HG03175 (cell line): ENCODE data around the gene NME3.
"Not testable (repeated sequence)": the region's sequence is repeated elsewhere in the genome, so short reads cannot be mapped to it uniquely, and the experiment has no call there.

Experiments used
- ATAC-seq: cut with Tn5 transposase; IDR thresholded peaks from one replicate; pipeline ENCODE4 v1.9.1; 2021; ENCODE audit warnings: mild to moderate bottlenecking, moderate library complexity; ENCODE audit not compliant: unreplicated experiment

Gene NME3

DNA sequence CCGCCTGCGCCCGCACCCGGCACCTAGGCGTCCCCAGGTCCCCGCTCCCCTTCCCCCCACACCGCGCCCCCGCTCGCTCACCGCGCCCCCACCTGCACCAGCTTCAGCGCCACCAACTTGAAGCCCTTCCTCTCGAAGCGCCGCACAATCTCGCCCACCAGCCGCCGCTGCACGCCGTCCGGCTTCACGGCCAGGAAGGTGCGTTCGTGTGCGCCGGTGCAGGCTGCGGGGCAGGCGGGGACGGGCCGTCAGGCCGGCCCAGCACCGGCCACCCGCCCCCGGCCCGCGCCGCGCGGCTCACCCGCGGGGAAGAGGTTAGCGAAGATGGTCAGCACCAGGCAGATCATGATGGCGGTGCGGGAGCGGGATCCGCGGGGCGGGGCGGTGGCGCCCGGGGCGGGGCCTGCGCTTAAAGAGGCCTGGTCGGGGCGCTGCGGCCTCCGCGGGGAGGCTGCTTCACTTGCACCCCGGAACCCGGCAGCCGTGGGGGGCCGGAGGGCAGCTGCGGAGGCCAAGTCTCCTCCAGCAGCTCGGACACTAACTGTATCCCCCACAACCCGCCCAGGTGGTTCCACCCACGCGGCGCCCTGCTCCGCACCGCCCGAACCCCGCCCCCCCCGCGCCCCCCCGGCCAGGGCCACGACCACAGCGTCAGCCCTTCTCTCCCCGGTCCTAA is at the start of gene NME3:
Gene NME3, minus strand, starts transcription at position 356 of the 676 bp plus-strand sequence. Its CDS starts 9 bp downstream, at position 347.
- no peak for ATAC-seq

DNA sequence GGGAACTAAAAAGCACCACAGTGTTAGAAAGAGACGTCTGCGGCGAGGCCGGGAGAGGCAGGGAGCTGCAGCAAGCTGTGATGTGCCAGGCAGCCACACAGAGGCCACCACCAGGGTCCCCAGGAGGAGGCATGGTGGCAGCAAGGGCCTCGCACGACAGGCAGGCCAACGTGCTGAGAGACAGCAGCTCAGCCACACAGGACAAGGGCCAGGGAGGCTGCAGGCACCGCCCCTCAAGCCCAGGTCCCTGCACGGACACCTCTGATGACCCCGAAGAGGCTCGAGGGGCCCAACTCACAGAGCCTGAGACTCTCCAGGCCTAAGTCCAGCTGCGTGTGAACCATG is 49.6 kb upstream of the NME3 start:
- no peak for ATAC-seq

DNA sequence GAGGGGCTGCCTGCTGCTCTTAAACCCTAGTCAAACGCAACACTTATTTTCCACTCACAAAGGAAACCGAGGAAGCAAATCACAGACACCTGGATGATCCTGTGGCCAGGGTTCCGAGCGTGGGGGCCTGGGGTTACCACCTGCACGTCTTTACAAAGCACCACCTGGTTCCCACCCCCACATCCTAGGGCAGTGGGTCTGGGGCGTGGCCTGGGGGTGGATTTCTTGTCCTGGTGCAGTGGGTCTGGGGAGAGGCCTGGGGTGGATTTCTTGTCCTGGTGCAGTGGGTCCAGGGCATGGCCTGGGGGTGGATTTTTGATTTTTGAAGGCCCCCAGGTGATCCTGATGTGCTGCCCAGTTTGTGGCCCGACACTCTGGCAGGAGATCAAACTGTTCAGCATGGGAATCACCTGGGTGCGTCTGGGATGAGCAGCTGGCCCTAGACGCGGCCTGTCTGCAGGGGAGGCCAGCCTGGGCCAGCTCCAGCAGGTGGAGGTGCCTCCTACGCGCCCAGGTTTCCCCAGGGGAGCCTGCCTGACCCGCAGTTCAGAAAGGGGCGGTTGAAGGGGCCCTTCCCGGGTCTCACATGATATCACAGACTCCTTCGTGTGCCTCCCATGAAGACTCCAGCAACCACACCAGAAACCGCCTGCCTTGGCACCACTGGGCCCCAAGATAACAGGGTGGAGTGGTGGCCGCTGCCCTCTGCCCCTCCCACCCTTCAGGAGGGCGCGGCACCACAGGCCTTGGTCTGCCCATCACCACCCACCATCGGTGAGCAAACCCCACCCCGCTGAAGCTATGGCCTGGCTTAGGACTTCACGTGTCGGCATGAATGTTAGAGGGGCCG is 49.0 kb upstream of the NME3 start:
- no peak for ATAC-seq

DNA sequence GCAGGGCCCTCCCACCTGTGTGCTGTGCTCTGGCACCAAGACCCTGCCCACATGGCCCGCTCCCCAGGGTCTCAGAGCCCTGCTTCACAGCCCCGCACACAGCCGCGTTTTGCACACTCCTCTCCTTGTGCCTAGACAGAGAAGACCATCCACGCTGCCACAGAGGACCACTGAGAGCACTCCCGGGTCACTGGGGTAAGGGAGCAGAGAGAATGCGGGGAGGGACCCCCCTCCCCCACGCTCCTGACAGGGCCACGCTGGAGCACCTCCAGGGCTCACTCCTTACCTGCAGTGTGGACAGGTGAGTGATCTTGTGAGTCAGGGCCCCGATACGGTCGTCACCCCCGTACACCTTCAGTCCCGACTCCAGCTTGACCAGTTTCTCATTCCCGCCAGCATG is 48.3 kb upstream of the NME3 start:
- no peak for ATAC-seq

DNA sequence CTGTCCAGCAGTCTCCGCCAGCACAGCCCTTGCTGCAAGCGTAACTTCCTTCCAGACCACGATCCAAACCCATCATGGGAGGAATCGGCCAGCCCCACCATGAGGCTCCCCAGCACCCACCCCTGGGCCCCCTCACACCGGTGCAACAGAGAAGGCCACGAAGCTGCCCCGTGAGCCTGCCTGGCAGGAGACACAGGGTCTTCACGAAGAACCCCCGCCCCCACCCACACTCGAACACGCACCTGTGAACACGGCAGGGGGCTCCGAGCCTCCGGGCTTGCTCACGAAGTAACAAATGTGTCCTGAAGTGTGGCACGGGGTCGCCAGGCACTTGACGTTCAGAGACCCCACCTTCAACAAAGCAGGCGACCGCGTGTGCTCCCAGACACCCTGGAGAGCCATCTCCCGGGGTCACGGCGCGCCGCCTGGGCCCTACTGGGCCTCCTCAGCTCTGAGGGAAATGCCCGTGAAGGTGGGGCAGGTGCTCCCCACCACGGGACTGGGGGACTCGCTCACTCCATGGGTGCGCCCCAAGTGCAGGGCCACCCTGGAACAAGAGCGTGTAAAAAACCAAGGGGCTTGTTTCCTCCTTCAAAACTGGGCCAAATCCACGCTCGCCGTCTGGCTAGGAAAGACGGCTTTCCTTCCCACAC is 47.7 kb upstream of the NME3 start:
- ATAC-seq = no peak

DNA sequence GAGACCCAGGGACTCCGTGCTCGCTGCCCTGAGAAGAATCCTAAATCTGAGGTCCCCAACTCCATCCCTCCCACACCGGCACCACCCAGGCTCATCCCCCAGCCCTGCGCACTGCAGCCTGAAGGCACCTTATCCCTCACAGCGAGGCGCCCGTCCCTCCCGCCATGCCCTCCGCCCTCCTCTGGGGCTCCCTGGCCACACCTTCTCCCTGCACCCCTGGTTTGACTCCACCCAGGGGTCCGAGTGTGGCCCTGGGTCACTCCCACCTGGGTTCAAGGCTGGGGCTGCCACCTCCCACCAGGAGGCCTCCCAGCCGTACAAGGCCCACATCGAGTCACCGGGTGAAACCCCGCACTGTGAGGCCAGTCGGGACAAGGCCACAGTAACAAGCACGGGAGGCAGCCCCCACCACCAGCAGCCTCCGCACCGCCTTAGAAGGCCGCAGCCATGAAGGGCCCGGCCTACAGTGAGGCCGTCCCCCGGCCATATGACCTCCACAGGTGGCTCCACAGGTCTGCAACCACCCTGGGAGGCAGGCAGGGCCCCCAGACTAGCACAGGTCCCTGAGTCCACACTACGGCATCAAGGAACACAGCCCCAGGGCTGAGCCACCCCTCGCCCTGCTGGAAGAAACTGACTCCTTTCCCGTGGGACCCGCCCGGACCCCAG is 47.0 kb upstream of the NME3 start:
- ATAC-seq = no peak

DNA sequence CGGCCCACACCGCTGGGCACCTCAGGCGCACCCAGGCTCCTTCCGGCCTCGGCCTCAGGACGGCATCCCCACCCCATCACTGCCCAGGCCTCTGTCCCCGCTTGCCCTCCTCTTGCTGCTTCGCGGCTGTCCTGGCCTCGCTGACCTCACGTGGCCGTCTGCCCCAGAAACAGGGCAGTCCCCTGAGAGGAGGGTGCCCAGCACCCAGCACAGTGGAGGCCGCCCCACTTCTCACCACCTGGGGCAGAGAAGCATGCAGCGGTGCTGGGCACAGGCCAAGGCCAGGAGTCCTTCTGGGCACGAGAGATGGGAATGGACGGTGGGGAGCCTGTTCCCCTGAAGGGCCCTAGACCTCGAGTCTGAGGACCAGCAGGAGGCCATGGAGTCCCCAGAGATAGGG is 46.4 kb upstream of the NME3 start:
- ATAC-seq = no peak

DNA sequence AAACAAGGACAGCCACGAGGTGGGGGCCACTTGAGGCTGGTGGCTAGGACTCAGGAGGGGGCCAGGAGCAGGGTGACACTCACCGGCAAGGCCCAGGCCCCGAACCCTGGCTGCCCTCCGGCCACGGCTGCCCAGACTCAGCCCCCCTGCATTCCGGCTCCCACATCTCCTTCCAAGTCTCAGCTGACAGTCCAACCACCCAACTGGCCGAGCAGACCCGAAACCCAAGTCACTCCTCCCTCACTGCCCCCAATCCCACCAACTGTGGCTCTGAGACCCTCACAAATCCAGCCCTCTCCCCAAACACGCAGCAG is 45.9 kb upstream of the NME3 start:
- ATAC-seq = no peak

DNA sequence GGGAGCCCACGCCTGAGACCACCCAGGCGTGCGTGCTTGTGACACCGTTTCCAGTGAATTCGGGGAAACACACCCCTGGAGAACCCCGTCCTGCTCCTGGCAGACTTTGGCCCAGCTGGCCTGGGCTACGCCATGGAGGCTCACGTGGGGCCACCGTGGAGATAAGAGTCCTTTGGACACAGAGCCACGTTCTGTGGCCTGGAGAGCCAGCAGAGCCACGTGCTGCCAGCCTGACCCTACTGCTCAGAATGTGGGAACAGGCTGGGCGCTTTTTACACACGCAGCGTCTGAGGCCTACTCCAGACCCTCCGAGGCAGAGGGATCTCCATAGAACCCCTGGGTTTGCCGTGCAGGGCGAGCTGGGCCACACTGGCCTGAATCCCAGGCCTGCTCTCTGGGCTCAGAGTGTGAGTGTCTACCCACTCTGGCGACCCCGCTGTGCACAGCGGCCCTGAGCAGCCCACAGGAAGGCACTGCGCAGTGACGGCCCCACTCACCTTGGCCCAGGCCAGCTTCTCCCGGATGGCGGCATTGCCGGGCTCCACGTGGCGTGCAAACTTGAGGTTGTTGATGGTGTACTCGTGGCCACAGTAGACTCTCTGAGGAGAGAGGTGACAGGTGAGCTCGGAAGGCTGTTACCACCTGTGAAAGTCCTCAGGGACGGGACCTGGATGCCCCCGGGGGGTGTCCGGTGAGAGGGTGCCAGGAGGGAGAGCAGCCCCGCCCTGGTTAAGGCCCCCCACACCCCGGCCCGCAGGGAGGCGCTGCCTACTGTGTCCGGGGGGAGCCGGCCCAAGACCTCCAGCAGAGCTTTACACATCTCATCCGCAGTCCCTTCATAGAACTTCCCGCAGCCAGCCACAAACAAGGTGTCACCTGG is 45.3 kb upstream of the NME3 start:
- no peak for ATAC-seq

DNA sequence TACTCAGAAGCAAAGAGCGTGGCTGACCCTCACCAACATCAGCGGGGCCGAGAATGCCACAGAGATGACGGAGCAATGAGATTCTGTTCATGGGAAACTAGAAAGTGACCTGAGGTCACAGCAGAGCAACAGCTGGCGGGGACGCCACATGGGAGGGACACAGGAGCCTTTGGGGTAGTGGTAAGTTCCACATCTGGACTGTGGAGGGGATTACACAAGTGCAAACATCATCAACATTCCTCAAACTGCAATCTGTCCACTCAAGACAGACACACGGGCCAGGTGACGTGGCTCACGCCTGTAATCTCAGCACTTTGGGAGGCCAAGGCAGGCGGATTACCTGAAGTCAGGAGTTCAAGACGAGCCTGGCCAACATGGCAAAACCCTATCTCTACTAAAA is 44.1 kb upstream of the NME3 start:
- no peak for ATAC-seq

DNA sequence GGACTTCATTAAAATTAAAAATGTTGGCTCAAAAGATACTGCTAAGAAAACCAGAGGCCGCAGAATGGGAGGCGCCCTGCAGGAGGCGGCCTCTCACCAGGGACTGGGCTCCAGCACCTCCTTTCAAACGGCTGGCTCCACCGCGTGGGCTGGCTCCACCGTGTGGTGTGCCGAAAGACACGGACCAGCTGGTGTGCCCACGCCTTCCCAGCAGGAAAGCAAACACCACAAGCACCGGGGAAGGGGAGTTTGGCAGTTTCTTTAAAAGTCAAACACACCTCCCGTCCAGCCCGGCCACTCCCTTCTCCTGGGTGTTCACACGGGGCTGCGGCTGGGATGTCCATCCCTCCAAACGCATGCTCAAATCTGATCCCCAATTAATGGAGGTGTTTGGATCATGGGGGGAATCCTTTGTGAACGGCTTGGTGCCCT is 41.4 kb upstream of the NME3 start:
- no peak for ATAC-seq

DNA sequence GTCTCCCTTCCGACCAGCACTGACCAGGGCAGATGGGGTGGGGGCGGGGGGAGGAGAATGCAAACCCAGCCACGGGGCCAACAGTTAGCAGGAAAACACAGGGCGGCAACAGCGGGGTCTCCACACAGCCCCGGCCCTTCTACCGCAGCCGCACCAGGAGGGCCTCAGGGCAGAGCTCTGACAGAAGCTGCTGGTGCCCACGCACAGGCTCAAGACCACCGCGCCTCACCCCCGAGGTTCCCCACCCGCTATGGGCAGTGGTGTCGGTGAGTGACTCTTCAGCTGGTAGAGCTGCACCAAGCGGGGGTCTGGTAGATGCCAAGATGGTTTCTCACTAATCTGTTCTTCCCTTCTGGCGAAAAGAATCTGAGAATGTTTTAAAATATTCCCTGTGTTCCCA is 39.2 kb upstream of the NME3 start:
- no peak for ATAC-seq

DNA sequence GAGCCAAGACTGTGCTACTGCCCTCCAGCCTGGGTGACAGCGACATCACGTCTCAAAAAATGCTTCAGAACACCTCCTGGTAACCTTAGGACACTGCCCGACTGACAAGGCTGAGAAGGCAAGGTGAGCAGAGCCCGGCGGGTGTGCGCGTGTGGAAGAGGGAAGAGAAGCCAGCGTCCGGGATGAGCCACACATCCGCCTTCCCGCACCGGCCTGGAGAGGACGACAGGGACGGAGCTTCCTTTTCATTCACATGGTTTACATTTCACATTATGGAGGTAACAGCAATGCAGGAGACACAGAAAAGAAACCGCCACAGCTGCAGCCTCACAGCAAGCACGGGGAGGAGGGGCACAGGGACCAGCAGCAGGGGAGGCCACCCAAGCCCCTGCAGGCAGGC is 38.8 kb upstream of the NME3 start:
- ATAC-seq = no peak

DNA sequence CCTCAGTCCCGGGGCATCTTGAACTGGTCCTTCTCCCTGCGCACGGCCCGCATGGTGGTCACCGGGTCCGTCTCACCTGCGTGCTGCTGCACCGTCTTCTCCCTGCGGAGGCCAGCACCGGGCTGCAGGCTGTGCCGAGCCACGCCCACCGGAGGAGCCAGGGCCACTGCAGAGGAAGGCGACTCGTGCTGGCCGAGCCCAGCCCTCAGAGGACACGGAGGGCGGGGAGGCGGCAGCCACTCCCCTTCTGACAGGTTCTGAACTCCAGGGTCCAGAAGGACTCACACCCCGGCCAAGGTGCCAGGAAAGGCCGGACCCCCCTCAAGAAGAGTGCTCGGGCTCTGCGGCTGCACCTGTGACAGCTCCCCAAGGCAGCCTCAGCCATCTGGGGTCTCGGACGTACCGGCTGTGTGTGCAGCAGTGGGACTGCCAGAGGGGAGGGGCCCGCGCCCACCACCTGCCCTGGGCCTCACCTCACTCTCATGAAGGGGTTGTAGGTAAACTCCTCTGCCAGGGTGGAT is 38.0 kb upstream of the NME3 start:
- no peak for ATAC-seq

DNA sequence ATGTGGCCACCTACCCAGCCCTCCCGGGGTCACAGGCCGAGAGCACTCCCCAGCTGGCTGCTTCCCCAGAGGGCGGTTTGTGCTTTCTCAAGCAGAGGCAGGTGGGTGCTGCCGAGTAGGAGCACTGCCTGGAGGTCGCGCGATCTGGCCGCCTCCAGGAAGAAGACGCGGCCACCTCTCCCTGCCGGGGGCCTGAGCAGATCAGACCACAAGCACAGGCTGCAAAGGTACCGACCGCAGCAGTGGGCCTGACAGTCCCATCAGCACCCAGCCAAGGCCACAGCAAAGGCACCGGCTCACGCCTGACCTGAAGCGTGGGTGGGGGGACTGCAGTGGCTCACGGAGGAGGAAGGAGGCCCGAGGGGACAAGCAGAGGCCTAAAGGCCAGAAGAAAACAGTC is 37.3 kb upstream of the NME3 start:
- no peak for ATAC-seq

DNA sequence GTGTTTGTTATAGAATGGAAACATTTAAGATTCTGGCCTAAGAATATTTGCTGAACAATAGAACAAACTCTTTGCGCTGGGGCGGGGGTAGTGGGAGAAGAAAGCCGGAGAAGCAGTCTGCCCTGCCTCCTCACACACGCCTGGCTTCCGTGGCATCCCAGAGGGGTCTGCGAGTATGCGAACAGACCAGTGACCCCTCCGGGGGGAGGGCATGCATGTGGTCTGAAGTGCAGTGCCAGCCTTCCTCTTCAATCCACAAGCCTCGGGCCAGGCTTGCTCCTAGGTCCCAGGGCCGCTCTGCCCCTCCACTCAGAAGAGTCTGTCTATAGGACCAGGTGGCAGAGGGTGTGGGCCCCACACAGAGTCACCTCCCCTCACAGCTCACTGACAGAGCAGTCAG is 36.3 kb upstream of the NME3 start:
- ATAC-seq = no peak

DNA sequence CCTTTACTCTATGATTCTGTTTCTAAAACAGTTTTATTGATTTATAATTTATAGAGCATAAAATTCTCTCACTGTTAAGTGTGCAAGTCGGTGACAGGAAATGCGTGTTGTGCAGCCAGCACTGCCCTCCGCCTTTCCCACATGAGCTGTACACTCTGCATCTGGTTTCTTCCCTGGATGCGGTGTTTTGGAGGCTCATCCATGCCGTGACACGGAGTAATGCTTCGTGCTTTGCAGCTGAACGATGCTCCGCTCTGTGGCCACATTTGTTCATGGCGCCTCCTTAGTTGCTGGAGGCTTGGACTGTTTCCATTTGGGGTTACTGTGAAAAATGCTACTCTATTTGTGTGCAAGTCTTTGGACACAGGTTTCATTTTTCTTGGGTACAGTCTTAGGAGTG is 29.4 kb upstream of the NME3 start:
- ATAC-seq = no peak

DNA sequence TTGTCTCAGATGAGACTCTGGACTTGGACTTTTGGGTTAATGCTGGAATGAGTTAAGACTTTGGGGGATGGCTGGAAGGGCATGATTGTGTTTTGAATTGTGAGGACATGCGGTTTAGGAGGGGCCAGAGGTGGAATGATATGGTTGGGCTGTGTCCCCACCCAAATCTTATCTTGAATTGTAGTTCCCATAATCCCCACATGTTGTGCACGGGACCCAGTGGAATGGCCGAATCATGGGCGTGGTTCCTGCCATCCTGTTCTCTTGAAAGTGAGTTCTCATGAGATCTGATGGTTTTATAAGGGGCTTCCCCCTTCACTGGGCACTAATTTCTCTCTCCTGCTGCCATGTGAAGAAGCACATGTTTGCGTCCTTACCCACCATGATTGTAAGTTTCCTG is 27.9 kb upstream of the NME3 start:
- ATAC-seq = not testable (repeated sequence)

DNA sequence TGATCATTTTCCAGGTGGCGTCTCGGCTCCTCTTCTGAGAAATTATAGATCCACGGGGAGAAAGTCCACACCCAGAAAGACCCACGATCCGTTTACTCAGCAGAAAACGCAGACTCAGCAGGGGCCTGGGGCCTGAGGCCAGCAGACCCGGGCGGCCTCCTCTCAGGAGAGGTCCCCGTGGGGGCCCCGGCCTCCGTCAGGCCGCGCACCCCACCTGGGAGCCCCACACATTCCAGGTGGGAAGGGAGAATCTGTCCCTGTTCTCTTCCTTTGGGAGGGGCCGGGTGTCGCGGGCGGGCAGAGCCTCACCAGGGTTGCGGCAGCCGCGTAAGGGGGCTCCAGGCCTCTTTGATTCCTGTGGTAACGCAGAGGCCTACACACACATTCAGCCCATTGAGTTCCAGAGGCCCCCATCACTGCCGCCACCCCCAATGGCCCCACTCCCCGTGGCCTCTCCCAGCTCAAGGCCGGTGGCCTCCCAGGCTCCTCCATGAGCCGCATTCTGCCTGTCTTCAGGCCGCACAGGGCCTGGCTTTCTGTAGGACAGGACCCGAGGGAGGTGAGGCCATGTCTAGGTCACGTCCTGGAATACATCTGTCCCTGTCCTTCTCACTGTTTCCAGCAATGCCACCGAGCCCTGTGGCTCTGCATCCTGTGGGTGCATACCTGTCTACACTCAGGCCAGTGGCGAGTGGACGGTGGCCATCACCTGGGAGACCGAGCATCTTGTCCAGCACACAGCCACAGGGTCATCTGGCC is 23.7 kb upstream of the NME3 start:
- ATAC-seq = no peak
